GM10266 (cell line): ENCODE measurements around the gene SPIB.
"Not testable (repeated sequence)": the region's sequence is repeated elsewhere in the genome, so short reads cannot be mapped to it uniquely, and the experiment has no call there.

Experiments
- DNase-seq: peaks from one replicate; pipeline ENCODE4 v3.0.0; 2012; ENCODE audit errors: extremely low spot score
- TF ChIP-seq, protein P1 (sequence below): IDR thresholded peaks from 2 replicates; pipeline ENCODE4 v1.5.1; 2012; ENCODE audit warnings: mild to moderate bottlenecking, low read depth; ENCODE audit not compliant: control insufficient read depth, insufficient read depth; ENCODE audit errors: missing control alignments

The SPIB gene

DNA sequence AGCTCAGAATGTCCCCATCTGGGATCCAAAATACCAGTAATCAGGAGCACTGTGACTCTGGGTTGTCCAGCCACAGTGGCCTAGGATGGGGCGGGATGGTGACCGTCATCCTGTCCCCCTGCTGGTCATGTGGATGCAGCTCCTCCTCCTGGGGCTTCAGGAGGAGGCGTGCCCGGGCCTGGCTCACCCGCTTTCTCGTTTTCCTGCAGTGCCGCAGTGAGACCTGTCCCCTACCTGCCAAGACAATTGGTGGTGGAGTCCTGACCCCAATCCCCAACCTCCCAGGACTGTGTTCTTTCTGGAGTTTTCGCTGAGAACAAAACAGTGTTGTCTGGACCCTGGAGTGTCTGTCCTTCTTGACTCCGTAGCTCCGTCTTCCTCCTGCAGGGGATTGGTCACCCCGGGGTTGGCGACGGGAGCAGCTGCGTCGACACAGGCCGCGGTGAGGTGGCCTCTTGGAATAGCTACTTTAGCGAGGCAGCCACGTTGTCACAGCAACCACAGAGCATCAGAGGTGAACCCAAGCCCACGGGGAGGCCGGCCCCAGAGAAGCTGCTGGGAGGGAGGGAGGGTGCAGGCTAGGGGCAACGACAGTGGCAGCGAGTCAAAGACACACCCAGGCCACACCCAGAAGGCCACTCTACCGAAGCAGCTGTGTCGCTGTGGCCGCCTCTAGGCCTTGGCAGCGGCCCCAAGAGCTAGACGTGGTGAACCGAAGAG lies 47.4 kb downstream of the SPIB start:
- TF ChIP-seq, protein P1, sequence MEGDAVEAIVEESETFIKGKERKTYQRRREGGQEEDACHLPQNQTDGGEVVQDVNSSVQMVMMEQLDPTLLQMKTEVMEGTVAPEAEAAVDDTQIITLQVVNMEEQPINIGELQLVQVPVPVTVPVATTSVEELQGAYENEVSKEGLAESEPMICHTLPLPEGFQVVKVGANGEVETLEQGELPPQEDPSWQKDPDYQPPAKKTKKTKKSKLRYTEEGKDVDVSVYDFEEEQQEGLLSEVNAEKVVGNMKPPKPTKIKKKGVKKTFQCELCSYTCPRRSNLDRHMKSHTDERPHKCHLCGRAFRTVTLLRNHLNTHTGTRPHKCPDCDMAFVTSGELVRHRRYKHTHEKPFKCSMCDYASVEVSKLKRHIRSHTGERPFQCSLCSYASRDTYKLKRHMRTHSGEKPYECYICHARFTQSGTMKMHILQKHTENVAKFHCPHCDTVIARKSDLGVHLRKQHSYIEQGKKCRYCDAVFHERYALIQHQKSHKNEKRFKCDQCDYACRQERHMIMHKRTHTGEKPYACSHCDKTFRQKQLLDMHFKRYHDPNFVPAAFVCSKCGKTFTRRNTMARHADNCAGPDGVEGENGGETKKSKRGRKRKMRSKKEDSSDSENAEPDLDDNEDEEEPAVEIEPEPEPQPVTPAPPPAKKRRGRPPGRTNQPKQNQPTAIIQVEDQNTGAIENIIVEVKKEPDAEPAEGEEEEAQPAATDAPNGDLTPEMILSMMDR = no peak
- DNase-seq = no peak

DNA sequence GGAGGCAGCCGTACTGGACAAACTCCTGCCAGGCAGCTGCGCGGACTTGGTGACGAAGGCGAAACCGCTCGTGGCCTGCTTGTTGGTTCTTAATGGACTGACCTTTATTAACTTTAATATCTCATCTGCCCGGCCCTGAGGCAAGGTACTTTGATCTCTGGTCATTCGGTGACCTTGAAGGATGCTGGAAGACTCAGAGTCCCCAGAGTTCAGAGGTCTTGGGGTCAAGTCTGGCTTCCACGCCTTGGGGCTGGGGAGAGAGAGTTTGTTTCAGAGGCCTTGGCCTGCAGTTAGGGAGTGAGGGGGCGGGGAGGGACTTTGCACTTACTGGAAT lies 47.9 kb downstream of the SPIB start:
- no peak for DNase-seq
- TF ChIP-seq, protein P1 = no peak

DNA sequence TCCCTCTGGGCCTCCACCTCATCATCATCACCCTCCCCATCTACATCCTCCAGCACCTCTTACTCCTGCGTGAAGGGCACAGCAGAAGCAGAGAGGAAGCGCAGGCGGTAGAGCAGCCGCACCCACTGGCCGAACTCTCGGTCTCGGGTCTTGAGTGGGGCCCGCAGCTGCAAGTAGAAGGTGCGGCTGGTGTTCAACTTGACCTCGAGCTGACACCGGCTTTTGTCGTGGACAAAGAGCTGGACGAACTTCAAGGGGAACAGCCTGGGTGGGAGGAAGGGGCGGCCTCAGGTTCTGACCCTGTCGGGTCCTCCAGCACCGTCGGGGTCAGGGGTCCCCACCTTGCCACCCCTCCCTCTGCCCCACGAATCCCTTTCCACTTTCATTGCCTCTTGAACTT lies 48.8 kb downstream of the SPIB start:
- TF ChIP-seq, protein P1 = no peak
- no peak for DNase-seq

DNA sequence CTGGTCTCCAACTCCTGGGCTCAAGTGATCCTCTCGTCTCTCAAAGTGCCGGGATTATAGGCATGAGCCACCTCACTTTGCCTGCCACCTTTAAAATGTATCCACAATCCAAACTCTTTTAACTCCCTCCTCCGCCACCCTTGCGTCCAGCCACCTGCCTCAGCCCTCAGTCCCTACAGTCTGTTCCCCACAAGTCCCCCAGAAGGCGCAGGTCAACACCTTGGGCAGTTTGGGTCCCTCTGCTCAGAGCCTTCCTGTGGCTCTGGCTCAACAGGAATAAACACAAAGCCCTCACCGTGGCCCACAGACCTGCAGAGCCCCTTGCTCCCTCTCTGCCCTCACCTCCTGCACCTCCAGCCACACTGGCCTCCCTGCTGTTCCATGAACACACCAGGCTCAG lies 50.1 kb downstream of the SPIB start:
- TF ChIP-seq, protein P1 = no peak
- no peak for DNase-seq

DNA sequence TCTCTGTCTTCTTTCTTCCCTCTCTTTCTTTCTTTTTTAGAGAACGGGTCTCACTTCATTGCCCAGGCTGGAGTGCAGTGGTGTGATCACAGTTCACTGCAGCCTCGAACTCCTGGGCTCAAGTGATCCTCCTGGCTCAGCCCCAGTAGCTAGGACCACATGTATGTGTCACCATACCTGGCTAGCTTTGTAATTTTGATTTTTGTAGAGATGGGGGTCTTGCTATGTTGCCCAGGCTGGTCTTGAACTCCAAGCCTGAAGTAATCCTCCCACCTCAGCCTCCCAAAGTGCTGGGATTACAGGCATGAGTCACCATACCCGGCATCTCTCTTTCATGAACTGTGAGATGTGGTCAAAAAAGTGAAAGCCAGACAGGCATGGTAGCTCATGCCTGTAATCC lies 54.6 kb downstream of the SPIB start:
- DNase-seq = not testable (repeated sequence)

DNA sequence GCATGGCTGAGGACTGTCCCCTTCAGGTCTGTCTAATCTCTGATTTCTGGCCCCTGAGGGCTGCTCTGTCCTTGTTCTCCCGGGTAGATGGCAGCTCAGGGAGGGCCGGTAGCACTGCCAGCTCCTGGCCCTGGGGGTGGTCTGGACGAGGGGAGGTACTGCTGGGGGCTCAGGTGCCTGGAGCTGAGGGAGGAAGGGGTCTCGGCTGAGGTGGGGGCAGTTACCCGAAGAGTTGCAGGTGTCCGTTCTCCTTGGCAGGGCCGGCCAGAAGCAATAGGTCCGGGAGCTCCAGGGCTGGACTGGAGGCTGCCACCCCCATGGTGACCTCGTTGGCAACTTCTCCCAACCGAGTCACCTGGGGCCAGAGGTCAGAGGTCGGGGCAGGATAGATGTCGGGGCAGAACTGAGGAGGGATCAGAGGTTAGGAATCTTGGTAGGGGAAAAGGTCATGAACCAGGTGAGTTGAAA lies 56.4 kb downstream of the SPIB start:
- TF ChIP-seq, protein P1 = no peak

DNA sequence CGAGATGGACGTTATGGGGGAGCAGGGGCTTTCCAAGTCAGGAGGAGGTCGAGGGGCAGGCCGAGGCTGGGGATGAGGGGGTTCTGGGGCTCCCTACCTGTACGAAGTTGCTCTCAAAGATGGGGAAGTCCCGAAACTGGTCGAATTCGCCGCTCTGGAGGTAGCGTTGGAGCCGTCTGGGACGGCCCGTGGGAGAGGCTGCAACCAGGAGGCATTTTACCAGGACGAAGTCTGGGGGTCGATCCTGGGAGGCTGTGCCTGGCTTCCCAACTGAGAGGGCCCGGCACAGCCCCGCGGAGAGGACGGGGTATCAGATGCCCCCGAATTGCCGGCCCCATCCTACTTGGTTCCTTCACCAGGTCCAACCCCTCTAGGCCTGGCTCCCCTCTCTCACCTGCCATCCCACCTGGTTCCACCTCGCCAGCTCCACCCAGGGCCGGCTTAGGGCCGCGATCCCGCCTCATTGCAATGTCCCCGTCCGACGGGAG lies 57.0 kb downstream of the SPIB start:
- TF ChIP-seq, protein P1 = no peak
- no peak for DNase-seq

More for the DNA sequence above, 56.4 kb downstream of the SPIB start:
- no peak for DNase-seq
